Activated CD4-positive, alpha-beta T cell treated with anti-CD3 and anti-CD28 coated beads for 48 hours (primary cell): Measurements from ENCODE around the gene FHIT.
"Not testable (repeated sequence)": the region's sequence is repeated elsewhere in the genome, so short reads cannot be mapped to it uniquely, and the experiment has no call there.

ENCODE experiments used
- DNase-seq: peaks from one replicate; pipeline ENCODE4 v3.0.0-alpha.2; 2020

FHIT gene

GRCh38 chr3:60674870-60675269 is 576.4 kb downstream of the FHIT start:
- DNase-seq, result no peak

GRCh38 chr3:60673123-60673522 is 578.1 kb downstream of the FHIT start:
- no peak for DNase-seq

GRCh38 chr3:60672337-60672736 is 578.9 kb downstream of the FHIT start:
- DNase-seq, result not testable (repeated sequence)

GRCh38 chr3:60669636-60670035 is 581.6 kb downstream of the FHIT start:
- DNase-seq, result no peak

GRCh38 chr3:60660026-60660425 is 591.2 kb downstream of the FHIT start:
- DNase-seq, result no peak

GRCh38 chr3:60659098-60659497 is 592.2 kb downstream of the FHIT start:
- no peak for DNase-seq

- no peak for DNase-seq
Measured at GRCh38 chr3:60657972-60658371, 593.3 kb downstream of the FHIT start.

- DNase-seq, result no peak
Measured at GRCh38 chr3:60652829-60653228, 598.4 kb downstream of the FHIT start.

- DNase-seq, result no peak
Measured at GRCh38 chr3:60651799-60652198, 599.5 kb downstream of the FHIT start.

GRCh38 chr3:60650171-60650570 is 601.1 kb downstream of the FHIT start:
- DNase-seq, result no peak

- DNase-seq, result no peak
Measured at GRCh38 chr3:60645801-60646200, 605.5 kb downstream of the FHIT start.

GRCh38 chr3:60643831-60644230 is 607.4 kb downstream of the FHIT start:
- no peak for DNase-seq

- no peak for DNase-seq
Measured at GRCh38 chr3:60641354-60641753, 609.9 kb downstream of the FHIT start.

- DNase-seq, result no peak
Measured at GRCh38 chr3:60636846-60637245, 614.4 kb downstream of the FHIT start.

- DNase-seq, result no peak
Measured at GRCh38 chr3:60633644-60634043, 617.6 kb downstream of the FHIT start.

GRCh38 chr3:60631509-60631908 is 619.7 kb downstream of the FHIT start:
- no peak for DNase-seq

GRCh38 chr3:60630953-60631352 is 620.3 kb downstream of the FHIT start:
- DNase-seq, result no peak

GRCh38 chr3:60629816-60630215 is 621.4 kb downstream of the FHIT start:
- DNase-seq, result no peak

- DNase-seq, result no peak
Measured at GRCh38 chr3:60622349-60622748, 628.9 kb downstream of the FHIT start.

GRCh38 chr3:60617188-60617587 is 634.1 kb downstream of the FHIT start:
- DNase-seq, result no peak

- no peak for DNase-seq
Measured at GRCh38 chr3:60613769-60614303, 637.4 kb downstream of the FHIT start.

- no peak for DNase-seq
Measured at GRCh38 chr3:60610441-60611112, 640.7 kb downstream of the FHIT start.

- DNase-seq, result no peak
Measured at GRCh38 chr3:60609446-60609845, 641.8 kb downstream of the FHIT start.

- DNase-seq, result no peak
Measured at GRCh38 chr3:60603860-60604259, 647.4 kb downstream of the FHIT start.

GRCh38 chr3:60600848-60601247 is 650.4 kb downstream of the FHIT start:
- no peak for DNase-seq
